Measurements from ENCODE around the gene CA7. TPM values are rescaled to one million over a fixed set of nuclear protein-coding genes. Genes with fewer than 3 reads are reported as not detected.
"Not testable (repeated sequence)": the region's sequence is repeated elsewhere in the genome, so short reads cannot be mapped to it uniquely, and the experiment has no call there.

Gene CA7
- total RNA-seq, 4 donors from 2014 or later: not detected

- ATAC-seq (ENCODE audit: low FRiP score): no peak
- no peak for TF ChIP-seq CTCF (IDR thresholded peaks at IDR 0.05)
These were observed 13.2 kb downstream of the CA7 start for GRCh38 chr16:66857437-66857836.

GRCh38 chr16:66858740-66859396, 14.7 kb downstream of the CA7 start:
- ATAC-seq (ENCODE audit: low FRiP score): no peak
- no peak for TF ChIP-seq CTCF (IDR thresholded peaks at IDR 0.05)
- DNase-seq (ENCODE audit: low spot score): no peak

More at GRCh38 chr16:66857437-66857836, 13.2 kb downstream of the CA7 start:
- DNase-seq (ENCODE audit: low spot score): no peak

GRCh38 chr16:66859397-66860068, 15.3 kb downstream of the CA7 start:
- TF ChIP-seq CTCF (IDR thresholded peaks at IDR 0.05): no peak
- ATAC-seq (ENCODE audit: low FRiP score) (no peak), DNase-seq (ENCODE audit: low spot score) (no peak)

GRCh38 chr16:66862023-66862520, 17.9 kb downstream of the CA7 start:
- DNase-seq (ENCODE audit: low spot score) (no peak), ATAC-seq (ENCODE audit: low FRiP score) (no peak)
- TF ChIP-seq CTCF (IDR thresholded peaks at IDR 0.05): no peak

GRCh38 chr16:66863707-66864106, 19.5 kb downstream of the CA7 start:
- ATAC-seq (ENCODE audit: low FRiP score) (no peak), DNase-seq (ENCODE audit: low spot score) (no peak)
- no peak for TF ChIP-seq CTCF (IDR thresholded peaks at IDR 0.05)

- DNase-seq (ENCODE audit: low spot score) (no peak), ATAC-seq (ENCODE audit: low FRiP score) (no peak)
- no peak for TF ChIP-seq CTCF (IDR thresholded peaks at IDR 0.05)
These were observed 25.2 kb downstream of the CA7 start for GRCh38 chr16:66869424-66869823.

GRCh38 chr16:66871363-66871762, 27.1 kb downstream of the CA7 start:
- not testable (repeated sequence) for ATAC-seq (ENCODE audit: low FRiP score); DNase-seq (ENCODE audit: low spot score)
